RWPE2 (cell line): ENCODE measurements around the gene UBALD1.
A peak's percentile ranks its signal among the peaks of the same experiment; 100 is the strongest.

Source experiments
- ATAC-seq: fragments of 200-7000 bp; cut with Tn5 transposase; 3 replicates; pipeline ENCODE4 v1.9.1; 2021; ENCODE audit warnings: low read depth
- DNase-seq: peaks from one replicate; pipeline ENCODE4 v3.0.0-alpha.2; 2020; ENCODE audit warnings: low spot score
- H3K27ac ChIP-seq: fragments of 450-650 bp; 2 replicates; pipeline ENCODE4 v1.5.1; 2017; ENCODE audit warnings: mild to moderate bottlenecking; ENCODE audit not compliant: poor library complexity, severe bottlenecking
- H3K27me3 ChIP-seq: fragments of 250-450 bp; sonication (Bioruptor Pico); 2 replicates; pipeline ENCODE4 v1.5.1; 2021; ENCODE audit warnings: mild to moderate bottlenecking, moderate library complexity; ENCODE audit not compliant: insufficient read depth, poor library complexity, severe bottlenecking
- H3K36me3 ChIP-seq: fragments of 250-450 bp; sonication (Bioruptor Pico); 2 replicates; pipeline ENCODE4 v1.5.1; 2020; ENCODE audit warnings: low read depth, mild to moderate bottlenecking, moderate library complexity
- H3K4me1 ChIP-seq: fragments of 250-450 bp; sonication (Bioruptor Pico); 2 replicates; pipeline ENCODE4 v1.5.1; 2021; ENCODE audit warnings: mild to moderate bottlenecking, moderate library complexity; ENCODE audit not compliant: insufficient read depth, poor library complexity, severe bottlenecking
- H3K4me3 ChIP-seq: fragments of 250-450 bp; sonication (Bioruptor Pico); 2 replicates; pipeline ENCODE4 v1.5.1; 2021; ENCODE audit warnings: mild to moderate bottlenecking, moderate library complexity; ENCODE audit not compliant: severe bottlenecking
- H3K9me3 ChIP-seq: fragments of 250-450 bp; sonication (Bioruptor Pico); 2 replicates; pipeline ENCODE4 v1.5.1; 2021; ENCODE audit warnings: mild to moderate bottlenecking, moderate library complexity; ENCODE audit not compliant: severe bottlenecking
- CTCF ChIP-seq: fragments of 450-650 bp; IDR thresholded peaks from one replicate; pipeline ENCODE4 v1.5.1; 2017; ENCODE audit warnings: mild to moderate bottlenecking, moderate library complexity; ENCODE audit not compliant: poor library complexity, severe bottlenecking

The UBALD1 gene

GRCh38 chr16:4588961-4589360 is 25.7 kb downstream of the UBALD1 start:
- TF ChIP-seq CTCF: no peak
- H3K27me3 ChIP-seq: no peaks in the 10 kb centered on the region

GRCh38 chr16:4588386-4588785 is 26.3 kb downstream of the UBALD1 start:
- Histone ChIP-seq H3K4me3 (no peak overlapping the region), H3K27ac (no peak overlapping the region), H3K27me3 (no peaks in the 10 kb centered on the region), H3K36me3 (no peaks in the 10 kb centered on the region), H3K4me1 (no peaks in the 10 kb centered on the region), H3K9me3 (no peaks in the 10 kb centered on the region)
- DNase-seq (no peak), ATAC-seq (no peak)
- TF ChIP-seq CTCF: no peak

More at GRCh38 chr16:4588961-4589360, 25.7 kb downstream of the UBALD1 start:
- H3K4me3 ChIP-seq: no peak overlapping the region
- H3K9me3 ChIP-seq: no peaks in the 10 kb centered on the region
- H3K27ac ChIP-seq: no peak overlapping the region
- ATAC-seq: no peak
- no peak for DNase-seq
- H3K36me3 ChIP-seq: no peaks in the 10 kb centered on the region
- no peaks in the 10 kb centered on the region for H3K4me1 ChIP-seq

- Histone ChIP-seq H3K27me3 (no peaks in the 10 kb centered on the region), H3K4me3 (no peak overlapping the region), H3K9me3 (no peaks in the 10 kb centered on the region), H3K27ac (no peak overlapping the region), H3K36me3 (no peaks in the 10 kb centered on the region), H3K4me1 (no peaks in the 10 kb centered on the region)
- DNase-seq: no peak
- TF ChIP-seq CTCF: no peak
- ATAC-seq: no peak
Measured at GRCh38 chr16:4586291-4586690, 28.4 kb downstream of the UBALD1 start.

- no peaks in the 10 kb centered on the region for H3K36me3 ChIP-seq
- H3K4me3 ChIP-seq: no peak overlapping the region
- no peaks in the 10 kb centered on the region for H3K9me3 ChIP-seq
- ATAC-seq (no peak), DNase-seq (no peak)
- no peaks in the 10 kb centered on the region for H3K27me3 ChIP-seq
- TF ChIP-seq CTCF: no peak
- no peak overlapping the region for H3K27ac ChIP-seq
- peaks cover 11% of the 10 kb centered on the region for H3K4me1 ChIP-seq
Measured at GRCh38 chr16:4583906-4584305, 30.8 kb downstream of the UBALD1 start.

- no peaks in the 10 kb centered on the region for H3K27me3 ChIP-seq
- ATAC-seq: peak; percentile 89
- TF ChIP-seq CTCF: no peak
- H3K9me3 ChIP-seq: no peaks in the 10 kb centered on the region
- DNase-seq: no peak
- H3K27ac ChIP-seq: peak overlapping the region; percentile 62
- H3K36me3 ChIP-seq: no peaks in the 10 kb centered on the region
- H3K4me1 ChIP-seq: peaks cover 11% of the 10 kb centered on the region
- H3K4me3 ChIP-seq: no peak overlapping the region
Measured at GRCh38 chr16:4580250-4580649, 34.4 kb downstream of the UBALD1 start.
